T-helper 17 cell (primary cell): ENCODE data around the gene HOXA3. TPM values are rescaled to one million over a fixed set of nuclear protein-coding genes. Genes with fewer than 3 reads are reported as not detected.

Experiments used
- ATAC-seq: fragments of 150-1000 bp; cut with Tn5 transposase; 2 replicates; pipeline ENCODE4 v1.10.0; 2021; ENCODE audit warnings: mild to moderate bottlenecking, moderate library complexity
- DNase-seq, 3 donors: peaks; one replicate each; pipeline versions ENCODE4 v3.0.0 to v3.0.0-alpha.2; 2020 to 2021
- H3K9me3 ChIP-seq: one replicate; pipeline ENCODE4 v1.7.0; 2013; ENCODE audit warnings: low read length, mild to moderate bottlenecking; ENCODE audit not compliant: control insufficient read depth, poor library complexity, severe bottlenecking
- H3K27ac Mint-ChIP-seq: one replicate; pipeline ENCODE4 v1.8.0; 2022; ENCODE audit warnings: mild to moderate bottlenecking, moderate library complexity, mixed read lengths
- H3K27me3 Mint-ChIP-seq: one replicate; pipeline ENCODE4 v1.8.0; 2022; ENCODE audit warnings: mixed read lengths
- H3K36me3 Mint-ChIP-seq: one replicate; pipeline ENCODE4 v1.8.0; 2022; ENCODE audit warnings: low read depth, mixed read lengths
- H3K4me1 Mint-ChIP-seq: one replicate; pipeline ENCODE4 v1.8.0; 2022; ENCODE audit warnings: mild to moderate bottlenecking, mixed read lengths
- H3K4me3 Mint-ChIP-seq: one replicate; pipeline ENCODE4 v1.8.0; 2022; ENCODE audit warnings: mild to moderate bottlenecking, moderate library complexity, mixed read lengths
- total RNA-seq, 4 donors: library from RNA in 2 of 4; stranded (reverse) in 2 of 4; gene quantifications; one replicate each; pipeline ENCODE4 v1.2.3 and lab custom pipeline; 2022 to 2026

HOXA3 gene
- total RNA-seq, 2 donors from 2014 or later, result not detected

DNA sequence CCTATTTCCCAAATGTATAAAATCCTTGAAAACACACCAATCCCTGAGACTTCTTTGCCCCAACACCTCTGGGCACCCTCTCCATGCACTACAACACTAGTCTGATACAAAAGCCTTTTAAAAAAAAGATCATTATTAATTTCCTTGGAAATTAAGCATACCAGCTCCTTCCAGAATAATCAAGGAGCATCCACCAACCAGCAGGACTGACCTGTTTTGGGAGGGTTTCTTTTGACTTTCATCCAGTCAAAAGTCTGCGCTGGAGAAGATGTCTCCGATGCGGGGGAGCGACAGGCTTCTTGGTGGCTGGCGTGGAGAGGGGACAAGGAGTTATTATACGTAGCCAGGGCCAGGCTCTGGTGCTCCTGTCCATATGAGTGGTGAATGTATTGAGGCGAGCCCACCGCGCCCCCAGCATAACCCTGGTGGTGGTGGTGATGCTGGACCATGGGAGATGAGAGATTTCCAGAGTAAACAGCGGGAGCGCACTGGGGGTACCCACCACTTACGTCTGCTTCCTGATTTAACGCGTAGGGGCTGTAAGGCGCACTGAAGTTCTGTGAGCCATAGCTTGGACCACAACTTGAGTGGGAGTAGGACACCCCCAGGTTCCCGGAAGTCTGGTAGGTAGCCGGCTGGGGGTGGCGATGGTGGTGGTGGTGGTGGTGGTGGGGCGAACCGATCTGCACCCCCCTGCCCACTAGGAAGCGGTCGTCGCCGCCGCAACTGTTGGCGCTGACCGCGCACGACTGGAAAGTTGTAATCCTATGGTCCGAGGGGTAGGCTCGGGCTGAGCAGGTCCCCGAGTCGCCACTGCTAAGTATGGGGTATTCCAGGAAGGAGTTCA is 57.1 kb downstream of the HOXA3 start:
- no peak for DNase-seq
- peak; percentile 14 for ATAC-seq
- peaks cover 8% of the 10 kb centered on the region for H3K36me3 Mint-ChIP-seq
- peaks cover 84% of the 10 kb centered on the region for H3K27me3 Mint-ChIP-seq
- peaks cover 24% of the 10 kb centered on the region for H3K4me1 Mint-ChIP-seq
- H3K9me3 ChIP-seq, result no peaks in the 10 kb centered on the region
- H3K27ac Mint-ChIP-seq, result peak overlapping the region; percentile 66
- H3K4me3 Mint-ChIP-seq, result peak overlapping the region; percentile 92

DNA sequence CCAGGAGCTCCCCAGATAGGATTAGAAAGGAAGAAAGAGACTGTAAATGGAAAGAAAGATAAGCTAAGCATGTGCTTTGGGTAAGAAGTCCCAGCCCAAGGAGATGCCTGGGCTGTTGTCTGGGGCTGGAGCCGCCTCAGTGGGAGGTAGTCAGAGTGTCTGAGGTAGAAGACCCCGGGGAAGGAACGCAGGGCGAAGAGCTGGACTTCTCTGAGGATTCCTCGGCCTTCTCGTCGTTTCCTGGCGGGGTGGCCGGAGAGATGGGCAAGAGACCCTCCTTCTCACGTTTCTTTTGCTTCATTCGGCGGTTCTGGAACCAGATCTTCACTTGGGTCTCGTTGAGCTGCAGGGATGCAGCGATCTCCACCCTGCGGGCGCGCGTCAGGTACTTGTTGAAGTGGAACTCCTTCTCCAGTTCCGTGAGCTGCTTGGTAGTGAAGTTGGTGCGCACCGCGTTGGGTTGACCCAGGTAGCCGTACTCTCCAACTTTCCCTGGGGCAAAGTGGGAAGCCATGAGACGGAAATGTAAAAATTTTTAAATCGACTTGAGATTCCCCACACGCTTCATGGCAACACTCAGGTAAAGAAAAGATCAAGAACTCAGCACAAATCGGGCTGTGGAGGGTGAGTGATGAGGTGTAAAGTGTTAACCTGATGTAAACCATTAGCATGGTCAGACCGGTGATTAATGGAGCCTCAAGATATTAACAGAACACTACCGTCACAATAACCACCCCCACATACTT is 57.9 kb downstream of the HOXA3 start:
- ATAC-seq (no peak), DNase-seq (no peak)
- H3K4me3 Mint-ChIP-seq, result peak overlapping the region; percentile 92
- peaks cover 24% of the 10 kb centered on the region for H3K4me1 Mint-ChIP-seq
- H3K36me3 Mint-ChIP-seq, result peaks cover 6% of the 10 kb centered on the region
- peaks cover 84% of the 10 kb centered on the region for H3K27me3 Mint-ChIP-seq
- H3K9me3 ChIP-seq, result no peaks in the 10 kb centered on the region
- peak overlapping the region; percentile 66 for H3K27ac Mint-ChIP-seq

DNA sequence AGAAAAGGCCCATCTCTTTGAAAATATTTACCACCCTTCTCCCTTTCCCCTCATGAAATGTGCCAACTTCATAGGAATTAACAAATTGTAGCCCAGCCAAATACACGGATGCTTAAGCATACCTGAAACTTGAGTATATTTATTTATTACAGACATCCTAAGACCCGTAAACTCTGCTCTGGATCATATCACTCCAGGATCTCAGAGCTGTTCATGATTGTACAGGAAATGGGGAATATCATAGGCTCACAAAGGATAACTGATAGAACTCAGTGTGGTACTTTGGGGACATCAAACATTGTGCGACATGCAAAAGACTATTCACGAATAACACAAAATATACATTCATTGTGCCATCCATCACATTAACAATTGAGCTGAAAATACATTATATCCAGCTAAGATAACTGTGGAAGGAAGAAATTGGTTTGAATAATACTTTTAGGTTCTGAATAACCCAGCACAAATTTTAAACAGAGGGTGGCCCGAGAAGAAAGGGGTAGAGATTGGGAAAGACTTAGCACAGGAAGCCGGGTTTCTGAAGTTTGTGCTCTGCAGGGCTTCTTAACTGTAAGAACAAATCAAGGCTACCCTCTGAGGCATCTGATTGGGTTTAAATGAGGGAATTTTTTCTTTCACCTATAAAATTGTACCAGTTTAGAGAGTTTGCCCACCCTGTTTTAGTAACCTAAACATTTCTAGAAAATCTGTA is 59.0 kb downstream of the HOXA3 start:
- no peaks in the 10 kb centered on the region for H3K9me3 ChIP-seq
- DNase-seq, result no peak
- Mint-ChIP-seq H3K27me3 (peaks cover 84% of the 10 kb centered on the region), H3K4me3 (no peak overlapping the region), H3K4me1 (peaks cover 18% of the 10 kb centered on the region), H3K36me3 (peaks cover 5% of the 10 kb centered on the region), H3K27ac (no peak overlapping the region)
- no peak for ATAC-seq

DNA sequence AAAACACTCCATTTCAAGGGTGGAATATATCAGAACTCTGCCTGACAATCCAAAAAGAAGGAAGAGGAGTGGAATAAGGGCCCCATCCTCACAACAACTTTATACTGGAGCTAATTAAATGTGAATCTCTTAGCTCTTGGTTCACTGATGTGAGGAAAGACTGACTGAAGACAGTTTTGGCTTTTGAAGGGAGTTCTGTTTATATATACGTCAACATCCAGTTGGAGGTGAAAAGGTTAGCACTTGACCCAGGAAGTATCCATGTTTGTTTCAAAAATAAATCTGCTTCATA is 59.6 kb downstream of the HOXA3 start:
- H3K4me3 Mint-ChIP-seq, result no peak overlapping the region
- DNase-seq (no peak), ATAC-seq (no peak)
- H3K27ac Mint-ChIP-seq, result no peak overlapping the region
- H3K4me1 Mint-ChIP-seq, result peaks cover 17% of the 10 kb centered on the region
- no peaks in the 10 kb centered on the region for H3K9me3 ChIP-seq
- H3K36me3 Mint-ChIP-seq, result peaks cover 5% of the 10 kb centered on the region
- peaks cover 85% of the 10 kb centered on the region for H3K27me3 Mint-ChIP-seq

DNA sequence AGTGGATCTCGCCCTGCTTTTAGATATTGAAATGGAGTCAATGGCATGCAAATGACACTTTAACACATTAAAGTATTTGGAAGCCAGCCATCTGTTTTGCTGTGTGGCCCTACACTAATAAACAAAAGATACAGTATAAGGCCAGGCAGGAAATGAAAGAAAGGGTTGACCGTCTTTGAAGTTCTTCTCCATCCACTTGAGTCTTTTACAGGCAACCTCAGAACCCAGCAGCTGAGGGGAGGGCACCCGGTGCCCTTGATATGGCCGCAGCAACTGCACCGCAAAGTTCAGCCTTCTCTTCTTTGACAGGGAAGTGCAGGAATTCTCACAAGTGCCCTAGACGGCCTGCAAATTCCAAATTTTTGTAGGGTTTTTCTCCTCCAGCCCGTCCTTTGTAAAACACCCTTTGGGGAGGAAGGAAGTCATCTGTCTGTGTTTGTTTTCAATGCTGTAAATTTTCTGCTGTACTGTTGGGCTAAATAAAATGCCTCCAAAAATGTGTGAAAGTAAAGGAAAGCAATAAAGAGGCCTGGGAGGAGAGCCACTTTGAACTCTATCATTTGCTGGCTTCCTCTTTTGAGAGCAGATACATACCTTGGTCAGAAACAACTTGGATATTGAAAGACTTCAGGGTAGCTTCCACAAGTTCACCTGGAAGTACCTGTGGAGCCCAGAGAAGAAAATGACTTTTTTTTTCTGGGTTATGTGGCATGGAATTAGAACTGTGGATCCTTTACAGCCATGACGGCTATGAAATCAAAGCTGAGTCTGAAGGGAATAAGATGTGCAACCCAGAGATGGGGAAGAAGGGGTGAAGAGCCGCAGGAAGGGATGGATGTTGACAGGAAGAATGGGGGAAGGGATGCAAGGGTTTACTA is 60.2 kb downstream of the HOXA3 start:
- H3K36me3 Mint-ChIP-seq, result peaks cover 5% of the 10 kb centered on the region
- H3K9me3 ChIP-seq, result no peaks in the 10 kb centered on the region
- peaks cover 15% of the 10 kb centered on the region for H3K4me1 Mint-ChIP-seq
- H3K4me3 Mint-ChIP-seq, result no peak overlapping the region
- peaks cover 85% of the 10 kb centered on the region for H3K27me3 Mint-ChIP-seq
- ATAC-seq (no peak), DNase-seq (no peak)
- H3K27ac Mint-ChIP-seq, result no peak overlapping the region

DNA sequence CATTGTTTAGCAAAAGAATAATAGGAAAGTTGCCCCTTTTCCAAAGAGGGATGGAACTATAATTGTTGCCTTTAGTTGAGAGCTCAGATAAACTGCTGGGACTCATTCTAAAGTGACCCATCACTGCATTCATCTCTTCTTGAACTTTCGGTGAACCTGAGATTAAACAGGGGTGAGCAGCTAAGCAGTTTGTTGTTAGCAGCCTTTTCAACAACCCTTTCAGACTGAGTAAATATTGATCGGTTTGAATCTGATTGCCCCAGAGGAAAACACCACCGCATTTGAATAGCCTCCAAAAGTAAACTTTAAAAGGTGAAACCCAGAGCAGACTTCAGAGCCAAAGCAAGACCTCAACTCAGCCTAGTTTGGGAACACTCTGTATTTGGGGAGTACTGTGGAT is 61.3 kb downstream of the HOXA3 start:
- no peaks in the 10 kb centered on the region for H3K9me3 ChIP-seq
- no peak for DNase-seq
- Mint-ChIP-seq H3K4me3 (no peak overlapping the region), H3K27me3 (peaks cover 87% of the 10 kb centered on the region), H3K27ac (no peak overlapping the region), H3K4me1 (peaks cover 13% of the 10 kb centered on the region), H3K36me3 (peaks cover 5% of the 10 kb centered on the region)
- ATAC-seq, result no peak

DNA sequence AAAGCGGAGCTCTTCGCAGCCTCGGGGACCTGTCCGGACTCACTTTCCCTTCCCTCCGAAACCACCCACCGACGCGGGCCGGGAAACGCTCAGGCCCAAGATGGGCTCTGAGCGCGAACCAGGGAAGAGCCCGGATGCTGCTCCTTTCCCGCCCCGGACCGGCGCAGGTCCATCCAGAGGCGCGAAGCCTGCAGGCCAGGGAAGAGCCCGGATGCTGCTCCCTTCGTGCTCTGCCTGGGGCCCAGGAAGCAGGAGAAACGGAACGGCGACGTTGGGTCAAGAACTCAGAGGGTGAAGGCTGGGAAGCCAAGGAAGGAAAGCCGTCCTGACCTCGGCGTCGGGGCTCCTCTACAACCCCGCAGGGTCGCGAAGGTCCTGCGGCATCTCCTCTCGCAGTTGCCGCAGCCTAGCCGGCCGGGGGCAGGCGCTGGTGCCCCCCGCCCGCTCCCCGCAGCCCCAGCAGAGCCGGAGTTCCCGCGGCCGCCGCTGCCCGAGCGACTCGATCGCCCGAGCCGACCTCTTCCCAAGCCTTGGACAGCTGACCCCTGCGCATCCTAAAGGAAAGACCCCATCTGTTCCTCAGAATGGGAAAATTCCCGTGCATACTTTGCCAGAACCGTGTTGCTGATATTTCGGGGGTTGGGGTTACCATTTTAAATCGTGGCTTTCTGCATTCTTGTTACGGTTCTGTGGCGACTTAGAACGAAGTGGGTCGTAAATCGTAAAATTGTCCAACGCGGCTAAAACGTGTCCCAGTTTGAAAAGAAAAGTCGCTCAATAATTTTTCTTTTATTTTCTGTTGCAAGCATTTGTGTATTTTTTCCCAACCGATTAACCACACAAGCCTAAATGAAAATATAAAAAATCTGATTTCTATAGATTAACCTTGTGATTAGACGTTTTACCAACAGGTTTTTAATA is 64.1 kb downstream of the HOXA3 start:
- Mint-ChIP-seq H3K36me3 (peaks cover 2% of the 10 kb centered on the region), H3K4me1 (peaks cover 5% of the 10 kb centered on the region), H3K4me3 (peak overlapping the region; percentile 28), H3K27ac (no peak overlapping the region), H3K27me3 (peaks cover 72% of the 10 kb centered on the region)
- H3K9me3 ChIP-seq, result no peaks in the 10 kb centered on the region
- DNase-seq (no peak), ATAC-seq (no peak)

DNA sequence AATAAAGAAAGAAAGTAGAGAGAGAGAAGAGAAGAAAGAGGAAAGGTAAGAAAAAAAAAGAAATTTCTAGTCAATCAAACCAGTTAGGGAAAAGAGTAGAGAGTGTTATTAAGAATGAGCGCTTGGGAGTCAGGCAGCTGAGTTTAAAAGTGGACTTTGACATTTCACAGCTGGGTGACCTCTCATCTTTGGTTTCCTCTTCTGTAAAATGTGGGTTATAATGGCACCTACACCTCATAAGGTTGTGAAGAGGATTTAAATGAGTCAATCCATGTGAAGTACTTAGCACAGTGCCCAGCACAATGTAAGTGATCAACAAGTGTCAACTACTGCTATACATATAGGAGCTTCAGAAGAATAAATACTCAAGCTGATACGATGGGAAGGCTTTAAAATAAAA is 68.7 kb downstream of the HOXA3 start:
- H3K4me1 Mint-ChIP-seq, result peaks cover 2% of the 10 kb centered on the region
- H3K27ac Mint-ChIP-seq, result no peak overlapping the region
- no peak overlapping the region for H3K4me3 Mint-ChIP-seq
- H3K36me3 Mint-ChIP-seq, result no peaks in the 10 kb centered on the region
- no peaks in the 10 kb centered on the region for H3K9me3 ChIP-seq
- DNase-seq, result no peak
- peaks cover 37% of the 10 kb centered on the region for H3K27me3 Mint-ChIP-seq
- ATAC-seq, result no peak

DNA sequence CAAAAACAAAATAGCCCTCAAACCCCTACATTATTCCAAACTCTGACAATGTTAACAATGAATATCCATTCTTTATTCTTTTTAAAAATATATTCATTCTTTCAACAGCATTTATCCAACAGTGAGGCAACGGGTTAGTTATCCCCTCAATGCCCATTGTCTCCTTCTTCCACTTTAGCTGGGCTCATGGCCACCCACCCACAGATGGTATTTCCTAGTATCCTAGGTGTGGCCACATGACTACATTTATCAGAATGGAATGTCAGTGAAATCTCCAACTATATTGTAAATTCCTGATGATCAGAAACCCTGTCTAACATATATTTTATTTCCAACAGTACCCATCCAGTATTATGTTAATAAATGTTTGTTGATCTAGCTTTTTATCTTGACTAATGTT is 70.2 kb downstream of the HOXA3 start:
- no peaks in the 10 kb centered on the region for H3K9me3 ChIP-seq
- no peaks in the 10 kb centered on the region for H3K36me3 Mint-ChIP-seq
- no peak overlapping the region for H3K4me3 Mint-ChIP-seq
- H3K27me3 Mint-ChIP-seq, result peaks cover 25% of the 10 kb centered on the region
- H3K4me1 Mint-ChIP-seq, result no peaks in the 10 kb centered on the region
- DNase-seq (no peak), ATAC-seq (no peak)
- no peak overlapping the region for H3K27ac Mint-ChIP-seq

DNA sequence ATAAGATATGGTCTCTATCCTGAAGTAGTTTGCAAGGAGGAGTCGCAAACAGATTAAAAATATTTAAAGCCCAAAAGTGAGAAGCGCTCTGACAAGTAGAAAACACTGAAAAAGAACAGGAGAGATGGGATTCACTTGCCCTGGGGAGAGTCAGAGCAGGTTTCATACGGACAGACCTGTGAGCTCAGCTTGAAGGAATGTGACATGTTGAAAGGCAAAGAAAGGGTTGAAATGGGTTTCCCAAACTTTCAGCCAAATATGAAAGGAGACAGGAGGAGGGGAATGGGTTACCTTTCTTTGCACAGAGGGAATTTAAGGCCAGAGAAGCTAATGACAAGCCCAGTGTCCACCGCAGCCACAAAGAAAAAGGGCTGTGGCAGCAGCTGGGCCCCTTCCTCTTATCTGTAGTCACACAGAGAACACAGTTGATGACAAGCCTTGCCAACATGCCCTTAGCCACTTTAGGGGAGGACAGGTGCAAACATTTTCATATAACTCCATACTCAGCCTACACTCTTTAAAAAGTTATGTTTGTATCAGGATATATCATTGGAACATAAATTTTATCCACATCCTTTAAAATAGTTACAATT is 71.4 kb downstream of the HOXA3 start:
- H3K9me3 ChIP-seq, result no peaks in the 10 kb centered on the region
- DNase-seq (no peak), ATAC-seq (no peak)
- H3K4me3 Mint-ChIP-seq, result no peak overlapping the region
- no peak overlapping the region for H3K27ac Mint-ChIP-seq
- peaks cover 26% of the 10 kb centered on the region for H3K27me3 Mint-ChIP-seq
- H3K4me1 Mint-ChIP-seq, result no peaks in the 10 kb centered on the region
- peaks cover 2% of the 10 kb centered on the region for H3K36me3 Mint-ChIP-seq

DNA sequence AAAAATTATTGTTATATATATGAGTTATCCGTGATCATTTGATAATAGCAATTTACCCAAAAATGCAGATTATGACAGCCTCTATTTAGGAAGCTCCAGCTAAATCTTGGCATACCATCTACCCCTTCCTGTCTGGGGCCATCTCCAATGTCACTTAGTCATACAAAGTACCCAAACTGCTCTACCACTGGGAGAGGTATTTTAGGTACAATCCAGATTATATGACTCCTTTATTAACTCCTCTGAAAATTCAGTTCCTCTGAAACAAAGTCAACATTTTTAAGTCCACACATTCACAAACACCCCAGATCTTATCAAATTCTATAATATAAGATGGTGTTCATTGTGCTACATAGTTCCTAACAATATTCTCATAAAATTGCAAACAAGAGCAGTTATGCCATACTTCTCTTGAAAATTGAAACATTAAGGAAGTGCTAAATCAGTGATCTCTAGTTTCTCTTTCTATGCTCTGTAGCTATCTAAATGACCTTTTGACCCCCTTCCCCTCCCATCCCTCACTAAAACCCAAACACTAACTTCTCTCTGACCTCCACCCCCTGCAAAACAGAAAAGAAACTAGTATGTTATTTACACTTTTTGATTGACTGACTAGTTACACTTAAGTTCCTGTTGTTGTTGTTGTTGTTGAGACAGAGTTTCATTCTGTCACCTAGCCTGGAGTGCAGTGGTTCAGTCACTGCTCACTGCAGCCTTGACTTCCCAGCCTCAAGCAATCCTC is 73.0 kb downstream of the HOXA3 start:
- Mint-ChIP-seq H3K4me1 (no peaks in the 10 kb centered on the region), H3K27me3 (peaks cover 24% of the 10 kb centered on the region), H3K4me3 (no peak overlapping the region), H3K27ac (no peak overlapping the region), H3K36me3 (peaks cover 2% of the 10 kb centered on the region)
- H3K9me3 ChIP-seq, result no peaks in the 10 kb centered on the region
- DNase-seq (no peak), ATAC-seq (no peak)
